Activated CD4-positive, alpha-beta T cell treated with anti-CD3 and anti-CD28 coated beads for 4 hours (primary cell): Measurements from ENCODE around the gene CDT1.

ENCODE experiments used
- DNase-seq, 2 donors: peaks; one replicate each; pipeline ENCODE4 v3.0.0-alpha.2; 2020

The CDT1 gene

GRCh38 chr16:88840600-88841215 lies 37.1 kb downstream of the CDT1 start:
- DNase-seq, result no peak

- DNase-seq, result no peak
These were observed 38.1 kb downstream of the CDT1 start for GRCh38 chr16:88841521-88842307.

DNA sequence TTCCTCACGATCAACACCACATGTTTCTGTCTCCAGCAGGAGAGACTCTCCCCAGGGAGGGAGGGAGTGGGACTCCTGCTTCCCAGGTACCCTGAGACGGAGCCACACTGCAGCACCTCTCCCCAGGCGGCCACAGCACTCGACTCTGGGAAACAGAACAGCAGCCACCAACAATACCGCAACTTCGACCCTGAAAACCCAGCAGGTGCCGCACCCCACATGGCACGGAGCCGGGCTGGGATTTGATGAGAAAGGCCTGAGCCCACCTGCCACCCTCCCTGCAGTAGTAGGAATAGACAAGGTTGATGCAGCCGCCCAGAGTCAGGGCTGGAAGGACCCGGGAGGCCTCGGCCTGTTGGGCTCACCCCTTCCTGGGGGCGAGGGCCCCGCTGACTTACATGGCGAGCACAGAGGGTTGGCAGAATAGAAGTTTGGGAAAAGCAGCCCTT lies 38.7 kb downstream of the CDT1 start:
- no peak for DNase-seq

- no peak for DNase-seq
These were observed 39.2 kb downstream of the CDT1 start for GRCh38 chr16:88842806-88843205.

GRCh38 chr16:88843256-88843655 lies 39.7 kb downstream of the CDT1 start:
- DNase-seq, result no peak

DNA sequence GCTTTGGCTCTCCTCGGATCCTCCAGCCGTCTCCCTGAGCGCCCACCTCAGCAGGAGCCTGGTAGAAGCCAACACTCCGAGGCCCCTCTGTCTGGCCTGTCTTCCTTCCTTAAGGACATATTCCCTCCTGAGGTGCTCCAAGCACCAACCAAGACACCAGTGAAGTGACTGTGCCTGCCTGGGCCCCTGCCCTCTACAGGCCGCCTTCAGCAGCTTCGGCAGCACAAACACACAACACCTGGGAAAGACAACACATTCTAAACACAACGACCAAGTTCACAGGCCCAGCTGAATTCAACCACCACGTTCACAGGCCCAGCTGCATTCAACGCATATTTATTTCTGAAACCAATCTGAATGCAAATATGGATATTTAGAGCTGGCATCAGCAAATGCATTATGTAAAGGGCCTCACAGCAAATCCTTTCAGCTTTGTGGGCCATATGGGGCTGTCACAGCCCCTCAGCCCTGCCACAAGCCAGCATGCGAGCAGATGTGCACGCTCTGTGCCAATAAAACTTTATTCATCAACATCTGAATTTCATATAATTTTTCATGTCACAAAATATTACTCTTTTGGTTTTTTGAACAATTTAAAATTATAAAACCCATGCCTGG lies 40.9 kb downstream of the CDT1 start:
- DNase-seq, result no peak

- no peak for DNase-seq
These were observed 42.5 kb downstream of the CDT1 start for GRCh38 chr16:88846088-88846487.

DNA sequence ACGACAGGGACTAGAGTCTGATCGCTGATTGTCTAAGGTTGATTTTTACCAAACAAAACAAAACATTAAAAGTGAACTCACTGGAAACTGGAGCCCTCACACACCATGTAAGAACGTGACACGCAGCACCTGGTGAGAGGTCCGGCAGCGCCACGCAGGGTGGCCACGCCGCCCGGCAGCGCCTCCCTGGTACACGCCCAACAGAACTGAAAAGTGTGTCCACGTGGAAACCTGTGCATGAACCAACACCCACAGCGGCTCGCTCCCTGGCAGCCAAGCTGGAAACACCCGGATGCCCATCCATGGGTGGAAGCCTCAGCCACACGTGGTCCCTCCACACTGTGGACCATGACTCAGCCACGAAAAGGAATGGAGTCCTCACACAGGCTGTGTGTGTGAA lies 44.1 kb downstream of the CDT1 start:
- DNase-seq, result no peak

DNA sequence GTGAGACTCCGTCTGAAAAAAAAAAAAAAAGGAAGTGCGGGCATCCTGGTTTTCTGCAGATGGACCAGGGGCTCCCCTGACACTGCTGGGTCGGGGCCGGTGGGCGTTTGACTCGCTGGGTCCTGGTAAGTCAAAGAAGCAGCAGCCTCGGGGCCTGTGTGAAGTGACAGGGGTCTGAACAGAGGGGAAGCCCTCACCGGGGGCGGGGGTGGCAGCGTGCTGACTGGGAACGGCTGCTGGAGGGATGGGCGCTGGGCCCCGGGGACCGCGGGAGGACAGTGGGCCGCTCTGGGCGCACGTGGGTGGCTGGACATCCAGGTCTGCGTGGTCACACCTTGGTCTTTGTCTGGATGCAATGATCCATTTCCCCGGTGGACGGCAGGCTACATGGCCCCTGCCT lies 45.0 kb downstream of the CDT1 start:
- no peak for DNase-seq

GRCh38 chr16:88850531-88851199 lies 47.1 kb downstream of the CDT1 start:
- DNase-seq, result no peak

- no peak for DNase-seq
These were observed 48.0 kb downstream of the CDT1 start for GRCh38 chr16:88851616-88852015.

DNA sequence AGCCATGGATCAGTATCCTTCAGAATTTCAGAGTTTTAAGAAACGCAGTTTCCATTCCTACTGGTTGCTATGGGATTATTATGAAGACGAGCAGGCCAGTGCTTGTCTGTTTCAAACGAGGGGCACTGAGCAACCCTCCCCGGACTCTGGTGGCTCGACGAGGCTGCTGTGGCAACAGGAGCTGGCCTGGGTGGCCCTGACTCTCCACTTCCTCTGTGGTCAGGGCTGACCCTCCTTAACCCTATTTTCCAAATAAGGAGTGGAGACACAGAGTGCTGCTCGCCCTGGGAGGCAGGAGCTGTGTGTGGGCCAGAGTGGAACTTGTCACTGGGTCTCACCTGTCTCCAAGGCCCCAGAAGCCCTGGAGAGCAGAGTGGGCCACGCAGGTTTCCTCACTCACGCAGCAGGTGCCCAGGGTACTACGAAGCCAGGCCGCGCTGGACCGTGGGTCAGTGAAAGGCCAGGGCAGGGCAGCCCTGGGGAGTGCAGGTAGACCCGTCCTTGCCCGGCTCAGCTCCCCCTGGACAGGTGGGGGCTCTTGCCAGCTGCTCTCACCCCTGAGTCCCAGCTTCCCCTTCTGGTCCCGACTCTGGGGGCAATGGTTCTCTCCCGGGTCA lies 49.8 kb downstream of the CDT1 start:
- DNase-seq, result no peak

GRCh38 chr16:88854306-88855111 lies 50.9 kb downstream of the CDT1 start:
- DNase-seq, result peak; percentile 10 to 14

DNA sequence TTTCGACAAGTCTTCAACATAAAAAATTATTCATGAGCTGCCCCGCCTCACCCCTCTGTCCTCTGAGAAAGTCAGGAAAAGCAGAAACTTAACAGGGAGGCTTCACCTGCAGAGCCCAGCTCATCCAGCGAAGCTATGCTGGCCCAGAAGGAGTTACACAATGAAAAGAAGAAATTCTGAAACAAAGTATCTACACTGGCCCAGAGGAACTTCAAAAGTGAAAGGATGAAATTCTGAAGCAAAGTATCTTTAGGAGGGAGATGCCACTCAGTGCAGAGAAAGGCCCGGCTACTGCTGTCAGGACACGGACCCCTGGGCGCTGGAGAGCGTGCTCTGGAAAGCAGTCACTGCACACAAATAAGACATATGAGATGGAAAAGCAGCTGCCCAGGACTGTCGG lies 51.6 kb downstream of the CDT1 start:
- no peak for DNase-seq

- DNase-seq, result no peak
These were observed 52.1 kb downstream of the CDT1 start for GRCh38 chr16:88855736-88856121.

GRCh38 chr16:88856122-88856827 lies 52.7 kb downstream of the CDT1 start:
- DNase-seq, result peak in 1 of 2 donors; percentile 5

- peak; percentile 99 to 100 for DNase-seq
These were observed 53.5 kb downstream of the CDT1 start, which contains the start of the genes GALNS and TRAPPC2L for GRCh38 chr16:88856828-88857727. Gene GALNS, minus strand, starts transcription at chr16:88856947. Its CDS starts 70 bp downstream, at chr16:88856877. Gene TRAPPC2L, plus strand, starts transcription at chr16:88857127. Its CDS starts 24 bp downstream, at chr16:88857151.

- peak; percentile 76 to 77 for DNase-seq
These were observed 54.2 kb downstream of the CDT1 start for GRCh38 chr16:88857728-88858339.
